GM21367 (cell line): ENCODE data around the gene ZNF451.

ENCODE experiments used
- ATAC-seq: cut with Tn5 transposase; IDR thresholded peaks from one replicate; pipeline ENCODE4 v1.9.1; 2021; ENCODE audit not compliant: unreplicated experiment

Gene ZNF451

GRCh38 chr6:57147955-57148858 lies 58.2 kb downstream of the ZNF451 start:
- no peak for ATAC-seq

DNA sequence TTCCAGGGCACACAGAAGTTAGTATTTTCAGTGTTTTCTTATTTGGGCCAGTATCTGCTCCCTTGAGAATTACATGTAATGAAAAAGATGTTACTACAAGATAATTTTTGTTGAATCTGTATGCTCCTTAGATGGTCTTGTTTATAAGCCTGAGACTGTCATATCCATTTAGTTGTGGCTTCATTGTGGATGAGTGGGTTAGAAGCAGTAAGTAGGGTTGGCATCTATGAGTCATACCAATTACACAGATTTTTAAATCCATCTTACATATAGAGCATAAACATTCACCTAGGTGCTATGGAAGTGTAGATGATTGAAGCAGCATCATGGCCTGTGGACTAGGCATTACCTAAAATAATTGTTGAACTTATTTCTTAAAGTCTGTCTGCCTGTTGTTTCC lies 68.7 kb downstream of the ZNF451 start:
- no peak for ATAC-seq

DNA sequence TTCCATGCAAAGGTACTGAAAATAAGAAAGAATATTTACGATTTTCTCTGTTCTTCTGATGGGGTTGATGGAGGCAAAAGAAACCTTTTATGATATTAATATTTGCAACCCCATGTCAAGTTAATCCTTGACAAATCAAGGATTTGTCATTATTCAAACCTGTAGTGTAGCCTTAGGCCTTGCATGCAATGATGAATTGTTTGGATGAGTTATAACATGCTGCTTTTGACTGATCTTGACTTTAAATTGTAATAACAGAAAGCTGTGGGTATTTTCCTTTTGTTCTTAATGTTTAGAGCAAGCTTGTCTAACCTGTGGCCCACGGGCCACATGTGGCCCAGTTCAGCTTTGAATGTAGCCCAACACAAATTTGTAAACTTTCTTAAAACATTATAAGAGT lies 69.1 kb downstream of the ZNF451 start:
- ATAC-seq: no peak

- no peak for ATAC-seq
These were observed 72.0 kb downstream of the ZNF451 start for GRCh38 chr6:57162028-57162427.

- no peak for ATAC-seq
These were observed 72.5 kb downstream of the ZNF451 start for GRCh38 chr6:57162516-57162915.

DNA sequence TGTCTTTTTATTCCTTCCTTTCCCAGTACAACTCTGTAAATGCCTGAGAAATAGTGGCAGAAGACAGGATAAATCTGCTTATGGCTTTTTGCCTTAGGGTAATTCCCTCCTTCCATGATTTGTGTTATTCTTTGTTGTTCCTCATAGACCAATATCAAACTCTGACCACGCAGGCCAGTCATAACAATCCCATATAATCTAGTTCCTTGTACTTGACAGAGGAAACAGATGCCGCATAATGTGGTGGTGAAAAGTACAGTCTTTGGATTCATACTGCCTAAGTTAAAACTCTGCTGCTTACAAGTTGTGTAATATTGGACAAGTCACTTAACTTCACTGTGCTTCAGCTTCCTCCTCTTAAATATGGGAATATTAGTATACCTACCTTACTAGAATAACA lies 74.0 kb downstream of the ZNF451 start:
- no peak for ATAC-seq

DNA sequence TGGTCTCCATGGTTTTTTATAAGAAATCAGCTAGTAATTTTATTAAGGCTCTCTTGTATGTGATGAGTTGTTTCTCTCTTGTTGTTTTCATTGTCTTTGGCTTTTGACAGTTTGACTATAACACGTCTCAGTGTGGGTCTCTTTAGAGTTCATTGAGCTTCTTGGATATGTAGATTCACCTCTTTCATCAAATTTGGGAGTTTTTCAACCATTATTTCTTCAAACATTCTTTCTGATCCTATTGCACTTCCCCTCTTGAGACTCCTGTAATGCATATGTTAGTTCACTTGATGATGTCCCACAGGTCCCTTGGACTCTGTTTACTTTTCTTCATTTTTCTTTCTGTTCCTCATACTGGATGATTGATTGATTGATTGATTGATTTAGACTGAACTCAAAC lies 75.1 kb downstream of the ZNF451 start:
- ATAC-seq: no peak

DNA sequence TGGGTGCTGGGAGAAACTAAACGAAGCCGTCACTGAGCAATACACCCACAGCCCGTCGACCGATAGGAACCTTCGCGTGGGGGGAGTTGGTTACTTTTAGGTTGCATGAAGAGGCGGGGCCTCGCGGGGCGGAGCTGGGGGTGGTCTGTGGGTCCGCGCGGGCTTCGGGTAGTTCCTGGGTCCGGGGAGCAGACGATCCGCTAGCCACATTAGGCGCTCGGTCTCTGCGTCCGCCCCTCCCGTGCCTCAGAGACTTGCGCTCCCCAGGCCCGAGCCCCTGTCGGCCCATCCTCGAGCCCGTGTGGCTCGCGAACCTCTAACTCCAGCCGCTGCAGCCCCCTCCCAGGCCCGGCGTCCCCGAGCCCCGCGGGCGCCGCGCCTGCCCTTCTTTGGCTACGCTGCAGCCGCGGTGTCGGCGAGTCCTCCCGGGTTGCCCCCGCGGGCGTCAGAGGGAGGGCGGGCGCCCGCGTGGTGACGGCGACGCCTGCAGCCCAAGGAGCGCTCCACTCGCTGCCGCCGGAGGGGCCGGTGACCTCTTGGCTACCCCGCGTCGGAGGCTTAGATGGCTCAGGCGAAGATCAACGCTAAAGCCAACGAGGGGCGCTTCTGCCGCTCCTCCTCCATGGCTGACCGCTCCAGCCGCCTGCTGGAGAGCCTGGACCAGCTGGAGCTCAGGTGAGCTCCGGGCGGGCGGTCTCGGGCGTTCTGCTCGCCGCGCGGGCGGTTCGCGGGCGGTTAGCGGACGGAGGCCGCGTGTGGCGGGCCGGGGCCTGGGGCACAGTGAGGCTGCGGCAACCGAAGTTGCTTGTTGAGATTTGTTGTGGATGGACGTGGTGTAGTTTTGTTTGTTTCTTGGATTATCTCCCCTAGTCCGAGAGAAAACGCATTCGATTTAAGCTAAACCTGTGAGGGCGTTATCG lies 82.4 kb downstream of the ZNF451 start, which contains the start of gene BAG2:
TSS of gene BAG2 (plus strand) at position 191 of the 920 bp plus-strand sequence. CDS start at position 563, 372 bp downstream.
- peak; percentile 86 for ATAC-seq

DNA sequence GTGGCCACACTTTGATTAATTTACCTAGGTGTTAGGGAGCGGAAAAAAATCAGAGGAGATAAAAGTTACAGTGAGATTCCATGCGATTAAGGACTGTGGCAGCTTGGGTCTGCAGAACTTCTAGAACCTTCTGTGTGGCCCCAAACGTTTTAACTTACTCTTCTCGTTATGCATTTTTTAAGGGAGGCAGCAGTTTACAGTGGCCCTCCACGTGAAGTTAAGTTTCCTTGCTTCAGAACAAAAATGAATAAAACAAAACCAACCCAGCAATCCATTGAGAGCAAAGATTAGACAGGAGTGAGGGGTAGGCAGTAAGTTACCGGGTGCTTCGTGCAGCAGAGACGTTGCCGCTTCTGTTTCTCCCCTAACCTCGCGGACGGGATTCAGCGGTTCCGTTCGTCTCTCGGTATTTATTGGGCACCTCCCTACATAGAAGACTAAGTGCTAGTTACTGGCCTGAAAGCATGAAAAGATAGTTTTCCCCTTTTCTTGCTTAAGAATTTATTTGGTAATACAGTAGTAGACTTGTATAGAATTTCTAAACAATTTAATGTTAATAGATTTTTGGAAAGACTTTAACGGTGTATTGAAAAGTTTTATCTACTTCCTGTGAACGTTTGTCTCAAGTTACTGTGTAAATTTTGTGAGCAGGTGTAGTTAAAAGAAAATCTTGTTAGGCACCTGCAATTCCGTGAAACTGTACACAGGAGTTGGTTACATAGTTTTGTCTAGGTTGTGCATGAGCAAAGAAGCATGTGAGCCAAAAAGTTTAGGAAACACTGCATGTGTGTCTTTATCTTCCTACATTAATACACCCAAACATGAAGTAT lies 83.3 kb downstream of the ZNF451 start:
- ATAC-seq: no peak

GRCh38 chr6:57173886-57174510 lies 84.0 kb downstream of the ZNF451 start:
- no peak for ATAC-seq

DNA sequence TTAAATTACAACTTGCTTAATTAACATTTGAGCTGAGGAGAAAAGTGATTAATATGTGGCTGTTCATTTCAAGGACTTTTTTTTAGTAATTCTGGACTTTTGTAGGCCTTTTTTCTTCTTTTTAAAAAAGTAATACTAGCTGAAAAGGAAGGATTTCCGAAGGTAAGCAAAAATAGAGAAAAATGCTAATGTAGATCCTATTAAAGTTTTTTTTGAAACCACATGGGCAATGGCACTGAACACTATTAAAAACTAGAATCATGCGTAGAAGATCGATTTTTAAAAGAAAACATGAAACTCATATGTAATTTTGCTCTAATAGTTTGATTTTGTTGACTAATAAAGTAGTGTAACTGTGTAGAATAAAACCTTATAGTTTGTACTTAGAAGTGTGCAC lies 84.5 kb downstream of the ZNF451 start:
- ATAC-seq: no peak

- ATAC-seq: no peak
These were observed 87.7 kb downstream of the ZNF451 start for GRCh38 chr6:57177545-57178265.

DNA sequence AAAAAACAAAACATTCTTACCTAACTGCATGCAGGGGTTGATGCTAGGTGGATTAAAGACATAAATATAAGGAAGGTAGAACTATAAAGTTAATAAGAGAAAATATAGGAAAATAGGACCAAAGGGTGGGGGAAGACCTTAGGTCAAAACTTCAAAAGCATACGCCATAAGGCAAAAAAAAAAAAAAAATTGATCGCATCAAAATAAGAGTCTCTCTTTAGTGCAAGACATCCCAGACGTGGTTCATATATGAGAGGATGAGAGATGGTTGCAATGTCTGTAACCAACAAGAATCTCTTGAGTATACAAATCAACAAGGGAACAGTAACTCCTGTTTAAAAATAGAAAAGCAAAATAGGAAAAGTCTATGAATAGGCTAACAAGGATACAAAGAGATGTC lies 90.6 kb downstream of the ZNF451 start:
- no peak for ATAC-seq

DNA sequence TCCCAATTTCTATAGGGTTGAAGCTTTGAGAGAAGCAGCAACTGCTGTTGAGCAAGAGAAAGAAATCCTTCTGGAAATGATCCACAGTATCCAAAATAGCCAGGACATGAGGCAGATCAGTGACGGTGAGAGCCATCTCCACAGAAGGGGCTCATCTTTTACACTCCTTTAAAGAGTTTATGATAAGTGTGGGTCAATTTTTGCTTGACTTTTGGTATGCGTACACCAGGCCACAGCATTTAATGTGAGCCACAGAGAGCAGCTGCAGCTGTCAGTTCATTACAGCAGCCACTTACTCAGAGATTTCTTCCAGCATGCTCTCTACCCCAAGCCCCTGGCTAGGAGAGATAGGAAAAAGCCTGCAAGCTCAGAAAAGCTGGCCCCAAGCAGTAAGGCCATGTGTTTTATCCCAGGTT lies 92.0 kb downstream of the ZNF451 start:
- ATAC-seq: no peak

- ATAC-seq: no peak
These were observed 93.3 kb downstream of the ZNF451 start for GRCh38 chr6:57183336-57183735.

DNA sequence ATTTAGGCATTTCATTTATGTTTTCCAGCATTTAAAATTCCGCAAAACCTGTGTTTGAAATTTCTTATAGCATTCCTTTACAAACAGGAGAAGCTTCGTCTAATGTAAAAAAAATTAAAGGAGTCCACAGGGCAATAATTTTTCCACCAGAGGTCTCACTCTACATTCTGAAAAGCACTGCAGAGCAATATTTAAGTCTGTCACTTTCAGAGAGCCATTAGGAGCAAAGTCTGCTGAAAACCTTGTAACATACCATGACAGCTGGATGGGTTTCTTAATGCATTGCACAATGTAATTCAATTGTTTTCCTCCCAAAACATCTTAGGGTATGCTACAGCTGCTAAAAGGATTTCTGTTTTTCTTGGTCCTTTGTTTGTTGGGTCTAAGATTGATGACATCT lies 100.2 kb downstream of the ZNF451 start:
- no peak for ATAC-seq

- ATAC-seq: no peak
These were observed 103.2 kb downstream of the ZNF451 start for GRCh38 chr6:57193177-57193576.

- no peak for ATAC-seq
These were observed 105.5 kb downstream of the ZNF451 start for GRCh38 chr6:57195457-57195856.

- no peak for ATAC-seq
These were observed 109.1 kb downstream of the ZNF451 start for GRCh38 chr6:57198926-57199636.
